22Rv1 (cell line): Measurements from ENCODE around the gene HSPA2.
"Not testable (repeated sequence)": the region's sequence is repeated elsewhere in the genome, so short reads cannot be mapped to it uniquely, and the experiment has no call there.

Experiments used
- ZFX ChIP-seq: fragments of 450-650 bp; IDR thresholded peaks from 2 replicates; pipeline ENCODE4 v1.6.1; 2017; ENCODE audit warnings: antibody characterized with exemption, borderline replicate concordance
- TF ChIP-seq, protein P1 (sequence below): fragments of 450-650 bp; IDR thresholded peaks from 2 replicates; pipeline ENCODE4 v1.5.1; 2017; ENCODE audit warnings: mild to moderate bottlenecking

- TF ChIP-seq, protein P1, sequence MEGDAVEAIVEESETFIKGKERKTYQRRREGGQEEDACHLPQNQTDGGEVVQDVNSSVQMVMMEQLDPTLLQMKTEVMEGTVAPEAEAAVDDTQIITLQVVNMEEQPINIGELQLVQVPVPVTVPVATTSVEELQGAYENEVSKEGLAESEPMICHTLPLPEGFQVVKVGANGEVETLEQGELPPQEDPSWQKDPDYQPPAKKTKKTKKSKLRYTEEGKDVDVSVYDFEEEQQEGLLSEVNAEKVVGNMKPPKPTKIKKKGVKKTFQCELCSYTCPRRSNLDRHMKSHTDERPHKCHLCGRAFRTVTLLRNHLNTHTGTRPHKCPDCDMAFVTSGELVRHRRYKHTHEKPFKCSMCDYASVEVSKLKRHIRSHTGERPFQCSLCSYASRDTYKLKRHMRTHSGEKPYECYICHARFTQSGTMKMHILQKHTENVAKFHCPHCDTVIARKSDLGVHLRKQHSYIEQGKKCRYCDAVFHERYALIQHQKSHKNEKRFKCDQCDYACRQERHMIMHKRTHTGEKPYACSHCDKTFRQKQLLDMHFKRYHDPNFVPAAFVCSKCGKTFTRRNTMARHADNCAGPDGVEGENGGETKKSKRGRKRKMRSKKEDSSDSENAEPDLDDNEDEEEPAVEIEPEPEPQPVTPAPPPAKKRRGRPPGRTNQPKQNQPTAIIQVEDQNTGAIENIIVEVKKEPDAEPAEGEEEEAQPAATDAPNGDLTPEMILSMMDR: not testable (repeated sequence)
- not testable (repeated sequence) for TF ChIP-seq ZFX
Observed at GRCh38 chr14:64517667-64518066, 22.9 kb upstream of the HSPA2 start.
